Endothelial cell of umbilical vein (primary cell): ENCODE measurements around the gene RAD51B. TPM values are rescaled to one million over a fixed set of nuclear protein-coding genes. Genes with fewer than 3 reads are reported as not detected.

Experiments
- BruUV-seq: library from RNA; stranded (reverse); fragments of 400-500 nt; replicated peaks from 2 replicates; lab custom pipeline; 2021; lab: Mats Ljungman, UMichigan
- CTCF ChIA-PET: fragments of 300-600, 350-600 bp; sonication (Branson Sonifier 250); formaldehyde crosslinking; loops from one replicate; lab custom pipeline; 2021; ENCODE audit warnings: antibody characterized with exemption, inconsistent platforms; lab: Charles Lee
- POLR2A ChIA-PET: fragments of 300-600, 350-600 bp; sonication (Branson Sonifier 250); formaldehyde crosslinking; loops from one replicate; lab custom pipeline; 2021; ENCODE audit warnings: antibody characterized with exemption, inconsistent platforms; lab: Charles Lee
- DNase-seq: peaks from one replicate; pipeline ENCODE4 v3.0.0-alpha.2; 2011; ENCODE audit warnings: low read depth, low spot score
- FAIRE-seq: peaks from 2 replicates; lab custom pipeline; 2011; peaks lifted over from hg19 to GRCh38; lab: Jason Lieb, UNC
- H2AFZ ChIP-seq: 2 replicates; pipeline ENCODE4 v1.6.0; 2012; ENCODE audit warnings: low read depth, low read length, control low read depth, inconsistent platforms
- H3K27ac ChIP-seq: 2 replicates; pipeline ENCODE4 v1.5.1; 2011; ENCODE audit warnings: low read depth, mild to moderate bottlenecking, control low read depth, low read length, moderate library complexity; ENCODE audit not compliant: insufficient read depth
- H3K27me3 ChIP-seq, 2 experiments: 2 replicates each; pipeline versions ENCODE4 v1.6.0 to v1.6.1; 2011; ENCODE audit warnings: low read length in 2 of 2, mixed read lengths in 1 of 2; ENCODE audit not compliant: control insufficient read depth in 2 of 2, insufficient read depth in 2 of 2
- H3K36me3 ChIP-seq, 2 experiments: 2 replicates in 1 of 2; 3 replicates in 1 of 2; pipeline ENCODE4 v1.5.1; 2011; ENCODE audit warnings: low read length in 2 of 2, mild to moderate bottlenecking in 1 of 2, moderate library complexity in 1 of 2; ENCODE audit not compliant: control insufficient read depth in 2 of 2, insufficient read depth in 2 of 2; ENCODE audit errors: extremely low read depth in 1 of 2
- H3K4me1 ChIP-seq: 3 replicates; pipeline ENCODE4 v1.5.1; 2011; ENCODE audit warnings: mild to moderate bottlenecking, low read length; ENCODE audit not compliant: control insufficient read depth, insufficient read depth; ENCODE audit errors: extremely low read depth
- H3K4me2 ChIP-seq: 2 replicates; pipeline ENCODE4 v1.6.1; 2011; ENCODE audit warnings: low read length, control low read depth, mixed read lengths; ENCODE audit not compliant: insufficient read depth
- H3K4me3 ChIP-seq, 3 experiments: fragments of 200-600 bp in 1 of 3; sonication (generic), shearing (Covaris generic) in 1 of 3; replicated peaks in 1 of 3; 2 replicates each; pipeline ENCODE4 v1.5.1; 2011 to 2016; ENCODE audit warnings: control low read depth in 3 of 3, low read length in 3 of 3, mild to moderate bottlenecking in 2 of 3, inconsistent platforms in 1 of 3, low read depth in 1 of 3, moderate library complexity in 1 of 3; ENCODE audit not compliant: insufficient read depth in 1 of 3
- H3K79me2 ChIP-seq: 2 replicates; pipeline ENCODE4 v1.6.0; 2012; ENCODE audit warnings: low read length, inconsistent platforms; ENCODE audit not compliant: control insufficient read depth, insufficient read depth
- H3K9ac ChIP-seq: replicated peaks from 2 replicates; pipeline ENCODE3; 2011; ENCODE audit warnings: low read length, control low read depth; ENCODE audit not compliant: insufficient read depth; ENCODE audit errors: extremely low read depth
- H3K9me1 ChIP-seq: replicated peaks from 3 replicates; pipeline ENCODE4 v1.6.0; 2011; ENCODE audit warnings: mild to moderate bottlenecking, low read length; ENCODE audit not compliant: control insufficient read depth, insufficient read depth; ENCODE audit errors: extremely low read depth
- H3K9me3 ChIP-seq: replicated peaks from 2 replicates; pipeline ENCODE4 v1.5.1; 2012; ENCODE audit warnings: low read length, inconsistent platforms; ENCODE audit not compliant: control insufficient read depth, insufficient read depth
- H4K20me1 ChIP-seq: replicated peaks from 2 replicates; pipeline ENCODE3; 2011; ENCODE audit warnings: mild to moderate bottlenecking, low read length; ENCODE audit not compliant: control insufficient read depth, insufficient read depth; ENCODE audit errors: extremely low read depth
- EZH2 ChIP-seq: IDR thresholded peaks from 2 replicates; pipeline ENCODE4 v1.6.1; 2012; ENCODE audit warnings: borderline replicate concordance, low read depth, mild to moderate bottlenecking, moderate library complexity, low read length, inconsistent platforms; ENCODE audit not compliant: severe bottlenecking
- FOS ChIP-seq: IDR thresholded peaks from 2 replicates; pipeline ENCODE4 v1.6.1; 2011; ENCODE audit warnings: mild to moderate bottlenecking, low read length, moderate library complexity, borderline replicate concordance; ENCODE audit not compliant: insufficient read depth
- GATA2 ChIP-seq: IDR thresholded peaks from 2 replicates; pipeline ENCODE4 v1.7.0; 2011; ENCODE audit warnings: low read depth, mild to moderate bottlenecking, moderate library complexity, mixed read lengths, low read length; ENCODE audit not compliant: insufficient read length, insufficient read depth
- JUN ChIP-seq: IDR thresholded peaks from 2 replicates; pipeline ENCODE4 v1.6.1; 2011; ENCODE audit warnings: borderline replicate concordance, low read depth; ENCODE audit not compliant: insufficient read length, insufficient read depth
- MAX ChIP-seq: IDR thresholded peaks from 2 replicates; pipeline ENCODE4 v1.6.1; 2011; ENCODE audit not compliant: insufficient read depth, insufficient read length
- MYC ChIP-seq: IDR thresholded peaks from one replicate; pipeline ENCODE4 v1.6.1; 2011; ENCODE audit warnings: mild to moderate bottlenecking, low read depth, low read length
- POLR2A ChIP-seq: IDR thresholded peaks from 2 replicates; pipeline ENCODE4 v1.6.1; 2012; ENCODE audit warnings: low read depth, mild to moderate bottlenecking, control low read depth, low read length
- POLR2AphosphoS5 ChIP-seq: IDR thresholded peaks from 2 replicates; pipeline ENCODE4 v1.6.1; 2012; ENCODE audit warnings: low read depth, mild to moderate bottlenecking, control low read depth, low read length, moderate library complexity; ENCODE audit not compliant: insufficient read depth
- dilution Hi-C: fragments of 300-500 bp; cut with MboI; formaldehyde crosslinking; loops from one replicate; pipeline ENCODE4 v1.15.0; 2019; ENCODE audit warnings: low sequenced_read_pairs; ENCODE audit not compliant: extremely low pct_ligation_motif_present
- intact Hi-C: fragments of 100-400 bp; cut with micrococcal nuclease; formaldehyde crosslinking; loops from one replicate; pipeline ENCODE4 v1.10.0; 2022
- polyA plus RNA-seq, 4 experiments: library from polyadenylated mRNA; depleted of rRNA in 3 of 4; stranded (reverse) in 3 of 4; unstranded in 1 of 4; fragments of >200 nt; gene quantifications; 2 replicates each; pipeline versions ENCODE4 v1.2.1 to v1.2.3, GENCODE V29; 2011 to 2012; ENCODE audit warnings: missing spikeins in 1 of 4
- total RNA-seq: library from RNA; stranded (reverse); gene quantifications from 2 replicates; pipeline ENCODE4 v1.2.3, GENCODE V29; 2021
- TF ChIP-seq, protein P1 (sequence below), 2 donors: IDR thresholded peaks; 1 replicate in 1 of 2; 2 replicates in 1 of 2; pipeline ENCODE4 v1.5.1; 2011; ENCODE audit warnings: low read length in 2 of 2, mild to moderate bottlenecking in 2 of 2, moderate library complexity in 2 of 2, control low read depth in 1 of 2, inconsistent platforms in 1 of 2, low read depth in 1 of 2; ENCODE audit not compliant: insufficient read depth in 1 of 2; ENCODE audit errors: extremely low read depth in 1 of 2

RAD51B gene
- total and polyA plus RNA-seq, 2 donors (not counting 3 experiments of a cell fraction or from before 2014, with no cell fraction given), result 3.9 to 19.0 TPM

DNA sequence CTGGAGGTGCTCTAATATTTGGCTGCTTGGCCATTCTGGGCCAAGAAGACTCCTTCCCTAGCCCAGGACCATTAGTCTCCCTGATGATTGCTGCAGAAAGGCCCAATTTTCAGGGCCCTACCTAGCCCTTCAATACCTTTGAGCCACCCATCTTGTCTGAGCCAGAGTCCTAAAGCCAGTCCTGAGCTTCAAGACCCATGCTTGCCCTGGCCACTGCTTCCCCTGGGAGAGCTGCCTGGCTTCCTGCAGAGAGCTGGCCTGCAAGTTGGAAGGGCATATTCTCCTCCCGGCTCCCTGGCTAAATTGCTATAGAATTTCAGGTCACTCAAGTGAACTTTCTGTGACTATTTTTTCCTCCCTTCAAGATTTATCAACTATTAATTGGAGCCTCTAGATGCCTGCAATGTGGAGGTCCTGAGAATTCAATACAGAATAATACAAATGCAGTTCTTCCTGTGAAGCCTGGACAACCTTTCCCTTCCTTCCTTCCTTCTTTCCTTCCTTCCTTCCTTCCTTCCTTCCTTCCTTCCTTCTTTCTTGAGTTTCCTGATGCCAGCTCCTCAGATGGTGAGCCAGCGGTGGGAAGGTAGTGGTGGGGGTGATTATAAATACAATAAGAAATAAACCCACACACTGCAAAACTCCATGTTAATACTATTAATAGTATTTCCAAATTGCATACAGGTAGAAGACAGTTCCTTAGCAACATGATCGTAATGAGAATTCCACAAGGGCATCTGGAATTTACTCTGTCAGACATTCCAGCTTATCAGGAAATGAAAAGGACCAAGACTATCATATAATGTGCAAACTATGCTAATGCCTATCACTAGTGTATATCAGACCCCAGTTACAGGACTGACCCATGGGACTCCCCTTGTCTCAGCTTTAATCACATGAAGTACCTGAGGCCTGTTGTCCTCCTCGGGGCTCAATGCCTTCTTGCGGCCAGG is 865.2 kb downstream of the RAD51B start:
- Histone ChIP-seq H3K9me1 (no peaks in the 10 kb centered on the region), H3K27ac (peak overlapping the region; percentile 98), H3K4me3 (no peak overlapping the region), H3K4me1 (peaks cover 43% of the 10 kb centered on the region), H4K20me1 (no peaks in the 10 kb centered on the region), H3K36me3 (no peaks in the 10 kb centered on the region), H3K9me3 (no peaks in the 10 kb centered on the region), H3K79me2 (no peaks in the 10 kb centered on the region), H3K9ac (no peak overlapping the region), H2AFZ (peak overlapping the region; percentile 6), H3K27me3 (no peaks in the 10 kb centered on the region), H3K4me2 (no peak overlapping the region)
- FAIRE-seq, result peak; percentile 40
- POLR2A ChIA-PET, result interaction anchor here (2.1 kb wide), 1 partner anchor 10 kb away, joined by 6 read pairs; no protein-coding TSS in a partner anchor
- TF ChIP-seq JUN, result no peak
- TF ChIP-seq POLR2AphosphoS5, result no peak
- TF ChIP-seq, protein P1, sequence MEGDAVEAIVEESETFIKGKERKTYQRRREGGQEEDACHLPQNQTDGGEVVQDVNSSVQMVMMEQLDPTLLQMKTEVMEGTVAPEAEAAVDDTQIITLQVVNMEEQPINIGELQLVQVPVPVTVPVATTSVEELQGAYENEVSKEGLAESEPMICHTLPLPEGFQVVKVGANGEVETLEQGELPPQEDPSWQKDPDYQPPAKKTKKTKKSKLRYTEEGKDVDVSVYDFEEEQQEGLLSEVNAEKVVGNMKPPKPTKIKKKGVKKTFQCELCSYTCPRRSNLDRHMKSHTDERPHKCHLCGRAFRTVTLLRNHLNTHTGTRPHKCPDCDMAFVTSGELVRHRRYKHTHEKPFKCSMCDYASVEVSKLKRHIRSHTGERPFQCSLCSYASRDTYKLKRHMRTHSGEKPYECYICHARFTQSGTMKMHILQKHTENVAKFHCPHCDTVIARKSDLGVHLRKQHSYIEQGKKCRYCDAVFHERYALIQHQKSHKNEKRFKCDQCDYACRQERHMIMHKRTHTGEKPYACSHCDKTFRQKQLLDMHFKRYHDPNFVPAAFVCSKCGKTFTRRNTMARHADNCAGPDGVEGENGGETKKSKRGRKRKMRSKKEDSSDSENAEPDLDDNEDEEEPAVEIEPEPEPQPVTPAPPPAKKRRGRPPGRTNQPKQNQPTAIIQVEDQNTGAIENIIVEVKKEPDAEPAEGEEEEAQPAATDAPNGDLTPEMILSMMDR (IDR thresholded peaks at IDR 0.05; ENCODE audit: extremely low read depth in 1 of 2, insufficient read depth in 1 of 2, low read depth in 1 of 2, low read length in 2 of 2), result no peak
- no peak for TF ChIP-seq FOS
- no peak for TF ChIP-seq POLR2A
- no peak for TF ChIP-seq GATA2
- no peak for TF ChIP-seq MAX
- TF ChIP-seq EZH2, result no peak
- TF ChIP-seq MYC, result no peak
- dilution Hi-C loops, result no loop called here
- intact Hi-C loops, result loop anchor here (5.0 to 10.0 kb wide), 2 partner anchors 88 to 740 kb away; no protein-coding TSS in a partner anchor
- no TSS peak for BruUV-seq
- CTCF ChIA-PET, result interaction anchor here (0.7 to 2.2 kb wide), 5 partner anchors 9 to 437 kb away, joined by 3 to 12 read pairs (median 3); no protein-coding TSS in a partner anchor
- peak; percentile 39 for DNase-seq
